ENCODE results near the gene CYSTM1. TPM values are rescaled to one million over a fixed set of nuclear protein-coding genes. Genes with fewer than 3 reads are reported as not detected.

The CYSTM1 gene
- total and polyA plus RNA-seq, 2 donors (not counting 1 experiment from before 2014, with no cell fraction given) = 6.2 to 17.0 TPM

DNA sequence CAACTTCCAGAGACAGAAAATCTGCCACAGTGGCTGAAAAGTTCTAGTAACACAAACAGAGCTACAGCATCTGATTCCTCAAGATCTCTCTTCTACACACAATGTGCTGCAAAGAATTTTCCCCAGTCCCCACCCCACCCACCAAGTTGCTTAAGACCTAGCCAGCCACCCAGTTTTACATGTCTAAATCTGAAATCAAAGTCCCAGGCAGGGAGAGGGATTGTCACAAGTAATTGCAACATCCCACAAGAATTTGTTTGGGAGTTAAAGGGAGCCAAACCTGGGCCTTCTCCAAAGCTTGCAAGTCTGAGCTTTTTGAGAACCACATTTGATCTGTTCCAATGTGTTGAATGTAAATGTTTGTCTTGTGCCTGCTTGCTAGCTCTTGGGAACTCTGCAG is 33.7 kb upstream of the CYSTM1 start:
- Histone ChIP-seq H3K27ac (ENCODE audit: low read length in 2 of 2) (no peak overlapping the region), H3K4me1 (ENCODE audit: control insufficient read depth in 2 of 2, insufficient read depth in 2 of 2, low read length in 2 of 2) (peaks cover 14 to 29% of the 10 kb centered on the region in 2 donors), H3K79me2 (ENCODE audit: control insufficient read depth, insufficient read depth, low read length) (peaks cover 31% of the 10 kb centered on the region), H2AFZ (ENCODE audit: insufficient read depth, low read depth, low read length, poor library complexity, severe bottlenecking) (no peak overlapping the region), H4K20me1 (ENCODE audit: control insufficient read depth, insufficient read depth, low read length, poor library complexity, severe bottlenecking) (peaks cover 66% of the 10 kb centered on the region), H3K36me3 (replicated peaks in 1 of 2; ENCODE audit: control extremely low read depth in 1 of 2, control insufficient read depth in 1 of 2, extremely low read depth in 1 of 2, insufficient read depth in 2 of 2, low read length in 1 of 2) (no peaks in the 10 kb centered on the region), H3K4me3 (ENCODE audit: control extremely low read depth in 1 of 5, extremely low read depth in 1 of 5, insufficient read depth in 1 of 5, low read depth in 2 of 5, low read length in 4 of 5) (no peak overlapping the region), H3K27me3 (replicated peaks in 1 of 4; ENCODE audit: control extremely low read depth in 1 of 4, control insufficient read depth in 3 of 4, insufficient read depth in 4 of 4, low read length in 3 of 4) (peaks cover 0 to 16% (median 9%) of the 10 kb centered on the region in 4 experiments), H3K9me3 (ENCODE audit: control extremely low read depth in 1 of 3, control insufficient read depth in 2 of 3, insufficient read depth in 1 of 3, low read length in 2 of 3) (peaks cover 0 to 2% (median 0%) of the 10 kb centered on the region in 3 donors), H3K9ac (ENCODE audit: low read length) (no peak overlapping the region), H3K4me2 (replicated peaks; ENCODE audit: low read depth, low read length, poor library complexity, severe bottlenecking) (no peak overlapping the region)
- POLR2A ChIA-PET = no interaction called here
- Mint-ChIP-seq H3K27me3 (peaks cover 14% of the 10 kb centered on the region), H3K9me3 (ENCODE audit: insufficient read depth) (no peaks in the 10 kb centered on the region), H3K4me3 (no peak overlapping the region), H3K27ac (no peak overlapping the region), H3K4me1 (peaks cover 18% of the 10 kb centered on the region)
- intact Hi-C loops (cut with micrococcal nuclease) = no loop called here
- DNase-seq (no peak), ATAC-seq (ENCODE audit: low read depth) (no peak)
- CTCF ChIA-PET = interaction anchor here (0.9 to 23.0 kb wide), 6 partner anchors 9 to 71 kb away, joined by 3 to 513 read pairs (median 3); no protein-coding TSS in a partner anchor
- TF ChIP-seq EZH2 (IDR thresholded peaks at IDR 0.05; ENCODE audit: borderline replicate concordance, insufficient read depth, low read depth, low read length, poor library complexity, severe bottlenecking) = no peak
- TF ChIP-seq, protein P1, sequence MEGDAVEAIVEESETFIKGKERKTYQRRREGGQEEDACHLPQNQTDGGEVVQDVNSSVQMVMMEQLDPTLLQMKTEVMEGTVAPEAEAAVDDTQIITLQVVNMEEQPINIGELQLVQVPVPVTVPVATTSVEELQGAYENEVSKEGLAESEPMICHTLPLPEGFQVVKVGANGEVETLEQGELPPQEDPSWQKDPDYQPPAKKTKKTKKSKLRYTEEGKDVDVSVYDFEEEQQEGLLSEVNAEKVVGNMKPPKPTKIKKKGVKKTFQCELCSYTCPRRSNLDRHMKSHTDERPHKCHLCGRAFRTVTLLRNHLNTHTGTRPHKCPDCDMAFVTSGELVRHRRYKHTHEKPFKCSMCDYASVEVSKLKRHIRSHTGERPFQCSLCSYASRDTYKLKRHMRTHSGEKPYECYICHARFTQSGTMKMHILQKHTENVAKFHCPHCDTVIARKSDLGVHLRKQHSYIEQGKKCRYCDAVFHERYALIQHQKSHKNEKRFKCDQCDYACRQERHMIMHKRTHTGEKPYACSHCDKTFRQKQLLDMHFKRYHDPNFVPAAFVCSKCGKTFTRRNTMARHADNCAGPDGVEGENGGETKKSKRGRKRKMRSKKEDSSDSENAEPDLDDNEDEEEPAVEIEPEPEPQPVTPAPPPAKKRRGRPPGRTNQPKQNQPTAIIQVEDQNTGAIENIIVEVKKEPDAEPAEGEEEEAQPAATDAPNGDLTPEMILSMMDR (IDR thresholded peaks at IDR 0.05) = no peak

DNA sequence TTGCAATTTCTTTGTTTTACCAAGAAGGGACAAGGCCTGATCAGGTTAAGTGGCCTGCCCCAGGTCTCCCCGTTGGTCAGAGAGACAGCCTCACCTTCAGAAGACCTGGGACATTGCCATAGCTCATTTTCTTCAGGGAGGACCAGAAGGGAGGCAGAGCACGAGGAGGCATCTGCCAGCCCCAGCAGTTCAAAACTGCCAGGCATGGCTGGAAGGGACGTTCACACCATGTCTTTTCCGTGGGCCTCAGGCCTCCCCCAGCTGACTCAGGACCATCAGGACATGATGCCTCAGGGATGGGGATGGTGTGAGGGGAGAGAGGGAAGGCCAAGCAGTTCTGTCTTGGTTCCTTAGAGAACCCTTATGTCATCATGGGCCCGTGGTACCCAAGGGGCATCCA is 32.7 kb upstream of the CYSTM1 start:
- Histone ChIP-seq H3K4me3 (ENCODE audit: control extremely low read depth in 1 of 5, extremely low read depth in 1 of 5, insufficient read depth in 1 of 5, low read depth in 2 of 5, low read length in 4 of 5) (no peak overlapping the region), H3K4me1 (ENCODE audit: control insufficient read depth in 2 of 2, insufficient read depth in 2 of 2, low read length in 2 of 2) (peaks cover 17 to 30% of the 10 kb centered on the region in 2 donors), H3K79me2 (ENCODE audit: control insufficient read depth, insufficient read depth, low read length) (peaks cover 27% of the 10 kb centered on the region), H3K36me3 (replicated peaks in 1 of 2; ENCODE audit: control extremely low read depth in 1 of 2, control insufficient read depth in 1 of 2, extremely low read depth in 1 of 2, insufficient read depth in 2 of 2, low read length in 1 of 2) (no peaks in the 10 kb centered on the region), H3K27ac (ENCODE audit: low read length in 2 of 2) (no peak overlapping the region), H4K20me1 (ENCODE audit: control insufficient read depth, insufficient read depth, low read length, poor library complexity, severe bottlenecking) (peaks cover 61% of the 10 kb centered on the region), H3K27me3 (replicated peaks in 1 of 4; ENCODE audit: control extremely low read depth in 1 of 4, control insufficient read depth in 3 of 4, insufficient read depth in 4 of 4, low read length in 3 of 4) (peaks cover 0 to 23% (median 11%) of the 10 kb centered on the region in 4 experiments), H2AFZ (ENCODE audit: insufficient read depth, low read depth, low read length, poor library complexity, severe bottlenecking) (no peak overlapping the region), H3K9me3 (ENCODE audit: control extremely low read depth in 1 of 3, control insufficient read depth in 2 of 3, insufficient read depth in 1 of 3, low read length in 2 of 3) (peaks cover 0 to 3% (median 0%) of the 10 kb centered on the region in 3 donors), H3K9ac (ENCODE audit: low read length) (no peak overlapping the region), H3K4me2 (replicated peaks; ENCODE audit: low read depth, low read length, poor library complexity, severe bottlenecking) (no peak overlapping the region)
- ChIA-PET POLR2A (no interaction called here), CTCF (interaction anchor here (0.9 to 23.0 kb wide), 7 partner anchors 8 to 72 kb away, joined by 3 to 513 read pairs (median 11); partner anchors contain the start of gene PURA)
- TF ChIP-seq, protein P1 (IDR thresholded peaks at IDR 0.05) = no peak
- no peak for TF ChIP-seq EZH2 (IDR thresholded peaks at IDR 0.05; ENCODE audit: borderline replicate concordance, insufficient read depth, low read depth, low read length, poor library complexity, severe bottlenecking)
- Mint-ChIP-seq H3K4me3 (no peak overlapping the region), H3K27me3 (peaks cover 20% of the 10 kb centered on the region), H3K27ac (no peak overlapping the region), H3K4me1 (peaks cover 22% of the 10 kb centered on the region), H3K9me3 (ENCODE audit: insufficient read depth) (no peaks in the 10 kb centered on the region)
- DNase-seq = no peak
- WGBS (ENCODE audit: insufficient coverage) = 96% methylated on average over 5 of the region's 5 CpGs
- no peak for ATAC-seq (ENCODE audit: low read depth)
- intact Hi-C loops (cut with micrococcal nuclease) = no loop called here

Measured in B cell (primary cell).